ENCODE measurements around the gene RASSF5.

The RASSF5 gene

GRCh38 chr1:206518743-206519142 is 11.4 kb downstream of the RASSF5 start:
- no peak for DNase-seq

- no peak for DNase-seq
These were observed 13.8 kb downstream of the RASSF5 start for GRCh38 chr1:206521127-206521526.

- no peak for DNase-seq
These were observed 14.5 kb downstream of the RASSF5 start for GRCh38 chr1:206521694-206522402.

- DNase-seq: no peak
These were observed 17.5 kb downstream of the RASSF5 start for GRCh38 chr1:206524739-206525364.

GRCh38 chr1:206526064-206526911 is 19.0 kb downstream of the RASSF5 start:
- DNase-seq: no peak

GRCh38 chr1:206529425-206529824 is 22.1 kb downstream of the RASSF5 start:
- no peak for DNase-seq

- no peak for DNase-seq
These were observed 25.0 kb downstream of the RASSF5 start for GRCh38 chr1:206532368-206532767.

GRCh38 chr1:206534552-206534951 is 27.2 kb downstream of the RASSF5 start:
- DNase-seq: no peak

GRCh38 chr1:206535853-206536188 is 28.5 kb downstream of the RASSF5 start:
- no peak for DNase-seq

- DNase-seq: no peak
These were observed 29.8 kb downstream of the RASSF5 start for GRCh38 chr1:206537141-206537540.

GRCh38 chr1:206538086-206538770 is 30.9 kb downstream of the RASSF5 start:
- DNase-seq: no peak

GRCh38 chr1:206538901-206539640 is 31.7 kb downstream of the RASSF5 start:
- no peak for DNase-seq

- no peak for DNase-seq
These were observed 32.9 kb downstream of the RASSF5 start for GRCh38 chr1:206540044-206540780.

- no peak for DNase-seq
These were observed 34.0 kb downstream of the RASSF5 start for GRCh38 chr1:206541236-206541833.

GRCh38 chr1:206544562-206545257 is 37.4 kb downstream of the RASSF5 start:
- no peak for DNase-seq

- DNase-seq: no peak
These were observed 38.0 kb downstream of the RASSF5 start for GRCh38 chr1:206545351-206545750.

- no peak for DNase-seq
These were observed 39.8 kb downstream of the RASSF5 start for GRCh38 chr1:206547104-206547503.

GRCh38 chr1:206550446-206550845 is 43.1 kb downstream of the RASSF5 start:
- DNase-seq: no peak

GRCh38 chr1:206551296-206551985 is 44.1 kb downstream of the RASSF5 start:
- no peak for DNase-seq

- DNase-seq: no peak
These were observed 44.6 kb downstream of the RASSF5 start for GRCh38 chr1:206551986-206552326.
